IPS-18c (cell line): ENCODE data around the gene HIPK2.

Experiments used
- H3K4me3 ChIP-seq: 2 replicates; pipeline ENCODE4 v1.7.0; 2013; ENCODE audit warnings: low read depth, mild to moderate bottlenecking, low read length, moderate library complexity; ENCODE audit not compliant: insufficient read depth
- H3K9me3 ChIP-seq: one replicate; pipeline ENCODE4 v1.6.1; 2013; ENCODE audit warnings: mild to moderate bottlenecking, low read length, moderate library complexity; ENCODE audit not compliant: control insufficient read depth, insufficient read depth

Gene HIPK2

GRCh38 chr7:139645572-139646523 is 131.9 kb downstream of the HIPK2 start:
- no peak overlapping the region for H3K4me3 ChIP-seq

GRCh38 chr7:139643951-139644585 is 133.7 kb downstream of the HIPK2 start:
- H3K4me3 ChIP-seq = no peak overlapping the region

More at GRCh38 chr7:139645572-139646523, 131.9 kb downstream of the HIPK2 start:
- H3K9me3 ChIP-seq = no peaks in the 10 kb centered on the region

GRCh38 chr7:139642283-139642682 is 135.5 kb downstream of the HIPK2 start:
- no peak overlapping the region for H3K4me3 ChIP-seq
- H3K9me3 ChIP-seq = no peaks in the 10 kb centered on the region

More at GRCh38 chr7:139643951-139644585, 133.7 kb downstream of the HIPK2 start:
- H3K9me3 ChIP-seq = no peaks in the 10 kb centered on the region

GRCh38 chr7:139641337-139641992 is 136.3 kb downstream of the HIPK2 start:
- Histone ChIP-seq H3K9me3 (no peaks in the 10 kb centered on the region), H3K4me3 (no peak overlapping the region)

- Histone ChIP-seq H3K4me3 (no peak overlapping the region), H3K9me3 (no peaks in the 10 kb centered on the region)
Observed at GRCh38 chr7:139640681-139641080, 137.1 kb downstream of the HIPK2 start.

GRCh38 chr7:139639563-139639962 is 138.2 kb downstream of the HIPK2 start:
- Histone ChIP-seq H3K9me3 (no peaks in the 10 kb centered on the region), H3K4me3 (no peak overlapping the region)

GRCh38 chr7:139635526-139636302 is 142.1 kb downstream of the HIPK2 start:
- Histone ChIP-seq H3K4me3 (no peak overlapping the region), H3K9me3 (no peaks in the 10 kb centered on the region)

GRCh38 chr7:139634087-139634486 is 143.7 kb downstream of the HIPK2 start:
- Histone ChIP-seq H3K9me3 (no peaks in the 10 kb centered on the region), H3K4me3 (no peak overlapping the region)

- H3K4me3 ChIP-seq = no peak overlapping the region
- no peaks in the 10 kb centered on the region for H3K9me3 ChIP-seq
Observed at GRCh38 chr7:139631520-139632031, 146.2 kb downstream of the HIPK2 start.

- no peaks in the 10 kb centered on the region for H3K9me3 ChIP-seq
- no peak overlapping the region for H3K4me3 ChIP-seq
Observed at GRCh38 chr7:139630643-139631519, 146.9 kb downstream of the HIPK2 start.

GRCh38 chr7:139629392-139630082 is 148.3 kb downstream of the HIPK2 start:
- Histone ChIP-seq H3K4me3 (no peak overlapping the region), H3K9me3 (no peaks in the 10 kb centered on the region)

- Histone ChIP-seq H3K9me3 (no peaks in the 10 kb centered on the region), H3K4me3 (no peak overlapping the region)
Observed at GRCh38 chr7:139627831-139628230, 150.0 kb downstream of the HIPK2 start.

- Histone ChIP-seq H3K9me3 (no peaks in the 10 kb centered on the region), H3K4me3 (no peak overlapping the region)
Observed at GRCh38 chr7:139626817-139627216, 151.0 kb downstream of the HIPK2 start.

- H3K9me3 ChIP-seq = no peaks in the 10 kb centered on the region
Observed at GRCh38 chr7:139623518-139623917, 154.3 kb downstream of the HIPK2 start.

GRCh38 chr7:139620676-139621344 is 157.0 kb downstream of the HIPK2 start:
- no peak overlapping the region for H3K4me3 ChIP-seq
- no peaks in the 10 kb centered on the region for H3K9me3 ChIP-seq

More at GRCh38 chr7:139623518-139623917, 154.3 kb downstream of the HIPK2 start:
- H3K4me3 ChIP-seq = no peak overlapping the region
